ENCODE results near the gene FOXO1. TPM values are rescaled to one million over a fixed set of nuclear protein-coding genes. Genes with fewer than 3 reads are reported as not detected.

The FOXO1 gene
- total RNA-seq, 2 donors from 2014 or later: 32.0 to 48.9 TPM

DNA sequence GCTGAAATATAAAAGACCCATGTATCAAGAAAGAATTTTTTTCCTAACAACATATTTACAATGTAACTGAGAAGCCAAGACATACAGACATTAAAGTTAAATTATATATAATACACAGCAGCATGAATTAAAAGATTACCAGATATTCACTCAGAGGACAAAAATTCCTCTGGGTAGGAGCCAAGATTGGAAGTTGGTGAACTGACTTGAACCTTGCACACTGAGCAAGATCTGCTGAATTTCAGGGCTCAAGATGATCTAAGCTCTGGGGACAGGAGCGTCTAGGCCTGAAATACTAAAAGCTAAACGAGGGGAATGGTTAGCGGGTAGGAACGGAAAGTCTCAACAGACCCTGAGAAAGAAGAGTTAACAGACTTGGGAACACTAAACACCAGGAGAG lies 8.5 kb downstream of the FOXO1 start:
- Mint-ChIP-seq H3K9me3 (peaks cover 4% of the 10 kb centered on the region), H3K27ac (peak overlapping the region; percentile 91), H3K27me3 (no peaks in the 10 kb centered on the region), H3K4me3 (peak overlapping the region; percentile 96), H3K4me1 (peaks cover 57% of the 10 kb centered on the region), H3K36me3 (ENCODE audit: low read depth) (peaks cover 69% of the 10 kb centered on the region)
- no peak for ATAC-seq (replicated peaks)

DNA sequence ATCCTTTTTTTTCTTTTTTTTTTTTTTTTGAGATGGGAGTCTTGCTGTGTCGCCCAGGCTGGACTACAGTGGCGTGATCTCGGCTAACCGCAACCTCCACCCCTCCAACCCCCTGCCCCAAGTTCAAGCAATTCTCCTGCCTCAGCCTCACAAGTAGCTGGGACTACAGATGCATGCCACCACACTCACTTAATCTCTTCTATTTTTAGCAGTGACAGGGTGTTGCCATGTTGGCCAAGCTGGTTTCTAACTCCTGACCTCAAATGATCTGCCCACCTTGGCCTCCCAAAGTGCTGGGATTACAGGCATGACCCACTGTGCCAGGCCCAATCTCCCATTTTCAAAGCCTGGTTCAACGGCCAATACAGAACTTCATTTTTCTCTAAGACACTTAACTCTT lies 9.1 kb downstream of the FOXO1 start:
- peaks cover 65% of the 10 kb centered on the region for H3K36me3 Mint-ChIP-seq (ENCODE audit: low read depth)
- peaks cover 62% of the 10 kb centered on the region for H3K4me1 Mint-ChIP-seq
- peak overlapping the region; percentile 96 for H3K4me3 Mint-ChIP-seq
- H3K27me3 Mint-ChIP-seq: no peaks in the 10 kb centered on the region
- H3K27ac Mint-ChIP-seq: peak overlapping the region; percentile 91
- no peak for ATAC-seq (replicated peaks)
- H3K9me3 Mint-ChIP-seq: peaks cover 4% of the 10 kb centered on the region

DNA sequence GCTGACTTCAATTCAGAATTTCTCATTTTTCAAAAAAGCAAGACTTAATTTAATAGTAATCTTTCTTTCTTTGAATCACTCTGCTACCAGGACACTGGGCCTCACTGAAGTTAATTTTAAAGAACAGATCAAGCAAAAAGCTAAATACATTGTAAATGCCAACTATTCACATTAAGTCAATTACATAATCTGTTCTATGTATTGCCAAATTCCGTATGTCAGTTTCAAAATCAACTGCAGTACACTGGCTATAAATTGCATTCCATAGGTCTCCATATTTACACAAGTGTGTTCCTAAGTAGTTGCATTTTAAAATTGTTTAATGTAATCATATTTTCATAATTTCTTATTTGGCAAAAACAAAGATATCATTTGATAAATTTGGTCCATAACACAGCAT lies 10.1 kb downstream of the FOXO1 start:
- H3K27ac Mint-ChIP-seq: peak overlapping the region; percentile 63

DNA sequence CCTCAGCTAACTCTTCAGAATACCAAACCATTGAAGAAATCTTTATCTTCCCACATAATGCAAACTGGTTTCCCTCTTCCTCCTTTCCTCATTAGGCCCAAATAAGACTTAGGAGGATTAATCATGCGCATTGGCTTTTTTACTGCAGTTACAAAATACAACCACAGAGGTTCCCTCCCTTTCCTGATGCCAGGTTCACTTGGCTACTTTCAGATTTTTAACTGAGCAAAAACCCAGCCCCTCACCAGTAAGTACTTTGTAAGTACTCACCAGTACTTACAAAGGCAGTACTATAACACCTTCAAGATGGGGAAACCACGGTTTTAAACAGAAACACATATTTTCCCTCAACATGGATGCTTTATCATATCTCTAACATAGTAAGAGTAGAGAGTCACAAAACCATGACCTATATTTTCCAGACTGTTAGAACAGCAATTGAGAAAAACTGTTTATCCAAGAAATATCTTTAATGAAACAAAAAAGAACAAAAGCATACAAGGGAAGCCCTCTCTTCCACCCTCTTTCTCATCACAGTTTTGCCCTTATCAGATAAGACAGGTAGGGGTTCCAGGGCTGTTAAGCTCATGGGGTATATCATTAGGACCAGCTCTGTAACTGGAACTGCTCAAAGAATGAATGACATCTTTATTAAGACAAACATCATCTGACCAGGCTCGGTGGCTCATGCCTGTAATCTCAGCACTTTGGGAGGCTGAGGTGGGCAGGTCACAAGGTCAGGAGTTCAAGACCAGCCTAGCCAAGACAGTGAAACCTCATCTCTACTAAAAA lies 12.7 kb downstream of the FOXO1 start:
- peaks cover 66% of the 10 kb centered on the region for H3K4me1 Mint-ChIP-seq
- H3K27ac Mint-ChIP-seq: peak overlapping the region; percentile 96
- peak; percentile 83 for ATAC-seq (replicated peaks)
- H3K4me3 Mint-ChIP-seq: peak overlapping the region; percentile 88
- peaks cover 39% of the 10 kb centered on the region for H3K36me3 Mint-ChIP-seq (ENCODE audit: low read depth)
- no peaks in the 10 kb centered on the region for H3K27me3 Mint-ChIP-seq
- peaks cover 4% of the 10 kb centered on the region for H3K9me3 Mint-ChIP-seq

More for the DNA sequence above, 10.1 kb downstream of the FOXO1 start:
- Mint-ChIP-seq H3K9me3 (peaks cover 4% of the 10 kb centered on the region), H3K4me3 (peak overlapping the region; percentile 96), H3K27me3 (no peaks in the 10 kb centered on the region), H3K4me1 (peaks cover 63% of the 10 kb centered on the region), H3K36me3 (ENCODE audit: low read depth) (peaks cover 63% of the 10 kb centered on the region)
- no peak for ATAC-seq (replicated peaks)

DNA sequence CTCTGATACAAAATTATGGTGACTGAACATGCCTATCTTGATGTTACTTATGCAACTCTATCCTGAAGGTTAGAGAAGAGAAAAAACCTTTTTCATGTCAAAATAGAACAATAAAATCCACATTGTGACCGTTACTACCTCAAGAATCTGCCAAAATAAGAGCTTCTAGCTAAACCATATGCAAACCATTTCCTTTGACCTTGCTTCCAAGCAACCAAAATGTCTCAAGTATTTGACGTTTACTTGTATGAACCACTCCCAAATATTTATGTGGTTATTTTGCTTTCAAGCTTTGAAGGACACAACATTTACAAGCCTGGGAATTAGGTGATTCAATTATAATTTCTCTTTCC lies 13.9 kb downstream of the FOXO1 start:
- no peak for ATAC-seq (replicated peaks)
- peaks cover 28% of the 10 kb centered on the region for H3K36me3 Mint-ChIP-seq (ENCODE audit: low read depth)
- H3K4me1 Mint-ChIP-seq: peaks cover 66% of the 10 kb centered on the region
- H3K27me3 Mint-ChIP-seq: no peaks in the 10 kb centered on the region
- peak overlapping the region; percentile 96 for H3K27ac Mint-ChIP-seq
- peak overlapping the region; percentile 88 for H3K4me3 Mint-ChIP-seq
- H3K9me3 Mint-ChIP-seq: no peaks in the 10 kb centered on the region

DNA sequence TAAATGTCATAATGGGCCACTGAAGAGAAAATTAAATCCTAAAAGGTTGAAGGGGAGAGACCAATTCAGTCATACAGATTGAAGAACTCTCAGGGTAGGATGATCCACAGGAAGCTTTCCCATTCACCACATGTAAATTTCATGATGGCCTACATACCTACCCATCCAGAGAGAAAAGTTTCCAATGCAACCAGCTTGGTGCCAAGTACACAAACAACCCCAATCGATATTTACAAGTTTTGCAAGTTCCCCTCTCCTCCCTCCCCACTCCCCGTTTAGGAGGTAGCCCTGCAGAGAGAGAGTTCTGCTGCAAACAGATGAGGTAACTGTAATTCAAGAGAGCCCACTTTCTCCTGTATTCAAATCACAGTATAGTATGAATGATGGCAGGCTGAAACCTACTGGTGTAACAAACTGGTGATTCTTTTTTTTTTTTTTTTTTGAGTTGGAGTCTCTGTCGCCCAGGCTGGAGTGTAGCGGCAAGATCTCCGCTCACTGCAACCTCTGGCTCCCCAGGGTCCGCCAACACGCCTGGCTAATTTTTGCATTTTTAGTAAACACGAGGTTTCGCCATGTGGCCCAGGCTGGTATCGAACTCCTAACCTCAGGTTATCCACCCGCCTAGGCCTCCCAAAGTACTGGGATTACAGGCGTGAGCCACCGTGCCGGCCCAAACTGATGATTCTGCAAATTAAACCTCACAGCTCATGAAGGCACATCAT lies 14.4 kb downstream of the FOXO1 start:
- no peaks in the 10 kb centered on the region for H3K27me3 Mint-ChIP-seq
- peaks cover 68% of the 10 kb centered on the region for H3K4me1 Mint-ChIP-seq
- peaks cover 23% of the 10 kb centered on the region for H3K36me3 Mint-ChIP-seq (ENCODE audit: low read depth)
- H3K27ac Mint-ChIP-seq: peak overlapping the region; percentile 96
- no peaks in the 10 kb centered on the region for H3K9me3 Mint-ChIP-seq
- ATAC-seq (replicated peaks): no peak
- peak overlapping the region; percentile 88 for H3K4me3 Mint-ChIP-seq

DNA sequence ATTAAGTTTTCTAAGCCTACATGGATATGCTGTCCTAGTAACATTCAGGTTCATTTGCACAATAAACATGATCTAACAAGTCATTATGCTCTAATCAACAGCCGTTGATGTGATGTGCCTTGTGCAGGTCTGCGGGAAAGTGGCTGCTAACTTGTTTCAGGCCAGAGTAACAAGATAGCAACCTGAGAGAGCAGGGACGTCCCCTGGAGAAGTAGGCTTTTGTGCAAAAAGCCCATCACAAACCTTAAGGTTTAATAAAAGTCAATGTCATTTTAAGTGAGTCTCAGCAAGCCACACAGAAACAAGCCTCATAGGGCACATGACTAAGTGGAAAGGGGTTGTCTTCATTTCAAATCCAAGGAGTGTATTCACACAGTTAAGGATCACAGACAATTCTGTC lies 17.6 kb downstream of the FOXO1 start:
- ATAC-seq (replicated peaks): peak; percentile 3
- peak overlapping the region; percentile 96 for H3K27ac Mint-ChIP-seq

DNA sequence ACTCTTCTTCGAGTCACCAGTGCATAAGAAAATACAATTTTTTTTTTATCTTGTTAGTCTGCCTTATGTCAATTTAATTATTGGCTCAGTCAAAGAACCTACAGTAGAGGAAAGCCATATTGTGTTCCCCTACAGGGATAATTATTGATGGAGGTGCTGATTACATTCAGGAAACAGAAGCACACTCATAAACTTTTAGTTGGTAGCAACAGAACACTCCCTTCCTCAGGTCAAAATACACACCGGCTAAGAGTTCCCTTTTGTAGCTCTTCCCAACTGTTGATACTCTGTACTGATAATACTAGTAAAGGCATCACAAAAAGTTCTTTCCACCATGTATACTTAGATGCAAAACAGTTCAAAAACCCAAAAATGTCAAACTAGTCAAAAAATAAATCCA lies 18.4 kb downstream of the FOXO1 start:
- Mint-ChIP-seq H3K27ac (peak overlapping the region; percentile 69), H3K4me1 (peaks cover 79% of the 10 kb centered on the region), H3K27me3 (no peaks in the 10 kb centered on the region), H3K36me3 (ENCODE audit: low read depth) (peaks cover 40% of the 10 kb centered on the region), H3K4me3 (peak overlapping the region; percentile 88), H3K9me3 (no peaks in the 10 kb centered on the region)
- no peak for ATAC-seq (replicated peaks)

More for the DNA sequence above, 17.6 kb downstream of the FOXO1 start:
- no peaks in the 10 kb centered on the region for H3K9me3 Mint-ChIP-seq
- H3K4me3 Mint-ChIP-seq: peak overlapping the region; percentile 88
- H3K27me3 Mint-ChIP-seq: no peaks in the 10 kb centered on the region
- peaks cover 39% of the 10 kb centered on the region for H3K36me3 Mint-ChIP-seq (ENCODE audit: low read depth)
- peaks cover 79% of the 10 kb centered on the region for H3K4me1 Mint-ChIP-seq

DNA sequence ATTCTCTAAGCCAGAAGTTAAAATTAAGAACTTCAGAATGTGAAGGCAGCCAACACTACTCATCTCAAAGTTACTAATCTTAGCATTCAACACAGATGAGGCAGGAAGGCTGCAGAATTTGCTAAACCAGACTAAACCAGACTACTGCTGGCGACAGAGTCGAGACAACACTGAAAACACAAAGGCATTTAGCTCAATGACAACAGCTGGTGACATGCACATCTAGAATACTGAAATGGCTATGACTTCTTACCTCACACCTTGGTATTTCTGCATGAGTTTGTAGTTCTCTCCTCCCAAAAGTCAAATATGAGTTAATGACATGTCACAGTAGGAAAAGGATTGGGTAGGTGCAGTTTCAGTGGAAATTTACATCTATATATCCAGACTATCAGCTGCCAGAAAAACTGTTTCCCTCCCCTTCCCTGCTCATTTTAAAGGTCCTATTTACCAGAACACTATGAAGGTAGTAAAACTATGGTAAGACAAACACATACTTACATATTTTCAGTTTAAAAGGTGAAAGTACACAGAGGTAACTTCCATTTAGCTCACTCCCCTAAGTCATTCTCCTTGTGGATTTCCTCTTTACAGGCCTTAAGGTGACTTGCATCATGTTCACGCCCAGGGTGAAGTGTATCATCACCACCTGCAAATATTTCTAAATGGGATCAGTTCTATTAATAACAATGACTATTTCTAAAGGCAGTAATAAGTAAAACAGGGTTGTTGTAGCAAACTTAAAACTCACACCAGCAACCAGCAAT lies 21.4 kb downstream of the FOXO1 start:
- peak overlapping the region; percentile 62 for H3K4me3 Mint-ChIP-seq

DNA sequence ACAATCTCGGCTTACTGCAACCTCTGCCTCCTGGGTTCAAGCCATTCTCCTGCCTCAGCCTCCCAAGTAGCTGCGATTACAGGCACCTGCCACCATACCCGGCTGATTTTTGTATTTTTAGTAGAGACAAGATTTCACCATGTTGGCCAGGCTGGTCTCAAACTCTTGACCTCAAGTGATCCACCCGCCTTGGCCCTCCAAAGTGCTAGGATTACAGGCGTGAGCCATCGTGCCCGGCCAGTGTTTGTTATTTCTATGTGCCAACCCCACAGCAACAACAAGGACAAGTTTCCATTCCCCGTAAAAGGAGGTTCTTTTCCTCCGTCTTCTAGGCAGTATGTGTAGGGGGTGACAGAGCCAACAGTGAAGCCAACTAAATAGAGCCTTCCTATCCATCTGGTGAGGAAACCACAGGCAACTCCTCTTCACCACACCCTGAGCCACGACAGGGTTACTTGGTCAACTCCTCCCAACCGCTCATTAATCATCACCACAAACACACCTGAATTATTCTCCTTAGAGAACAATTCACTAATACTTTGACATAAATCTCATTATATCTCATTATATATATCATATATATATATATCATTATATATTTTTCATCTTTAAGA lies 25.5 kb downstream of the FOXO1 start:
- peak overlapping the region; percentile 85 for H3K27ac Mint-ChIP-seq
- H3K27me3 Mint-ChIP-seq: no peaks in the 10 kb centered on the region
- ATAC-seq (replicated peaks): peak; percentile 69
- peak overlapping the region; percentile 52 for H3K4me3 Mint-ChIP-seq
- H3K36me3 Mint-ChIP-seq (ENCODE audit: low read depth): peaks cover 72% of the 10 kb centered on the region
- peaks cover 77% of the 10 kb centered on the region for H3K4me1 Mint-ChIP-seq
- H3K9me3 Mint-ChIP-seq: no peaks in the 10 kb centered on the region

More for the DNA sequence above, 21.4 kb downstream of the FOXO1 start:
- ATAC-seq (replicated peaks): peak; percentile 83
- Mint-ChIP-seq H3K36me3 (ENCODE audit: low read depth) (peaks cover 48% of the 10 kb centered on the region), H3K9me3 (no peaks in the 10 kb centered on the region), H3K27me3 (no peaks in the 10 kb centered on the region), H3K4me1 (peaks cover 82% of the 10 kb centered on the region), H3K27ac (peak overlapping the region; percentile 78)

DNA sequence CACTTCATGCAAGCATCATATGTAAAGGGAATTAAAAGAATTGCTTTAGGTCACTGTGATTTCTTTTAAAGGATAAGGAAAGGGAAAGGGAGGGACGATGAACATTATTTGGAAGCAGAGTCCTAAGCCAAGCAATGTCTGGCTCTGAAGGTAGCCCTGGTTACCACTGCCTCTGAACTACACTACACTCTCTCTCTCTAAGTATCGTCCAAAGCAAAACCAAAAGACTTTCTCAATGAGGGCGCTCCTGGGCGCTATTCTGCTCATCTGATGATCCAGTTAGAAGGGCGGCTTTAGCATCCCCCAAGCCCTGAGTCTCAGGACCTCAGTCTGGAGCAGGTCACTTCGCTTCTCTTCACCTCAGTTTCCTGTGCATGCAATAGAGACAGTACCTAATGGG lies 26.2 kb downstream of the FOXO1 start:
- Mint-ChIP-seq H3K36me3 (ENCODE audit: low read depth) (peaks cover 69% of the 10 kb centered on the region), H3K27me3 (no peaks in the 10 kb centered on the region), H3K27ac (peak overlapping the region; percentile 85), H3K4me3 (peak overlapping the region; percentile 52), H3K4me1 (peaks cover 77% of the 10 kb centered on the region), H3K9me3 (no peaks in the 10 kb centered on the region)
- ATAC-seq (replicated peaks): no peak

DNA sequence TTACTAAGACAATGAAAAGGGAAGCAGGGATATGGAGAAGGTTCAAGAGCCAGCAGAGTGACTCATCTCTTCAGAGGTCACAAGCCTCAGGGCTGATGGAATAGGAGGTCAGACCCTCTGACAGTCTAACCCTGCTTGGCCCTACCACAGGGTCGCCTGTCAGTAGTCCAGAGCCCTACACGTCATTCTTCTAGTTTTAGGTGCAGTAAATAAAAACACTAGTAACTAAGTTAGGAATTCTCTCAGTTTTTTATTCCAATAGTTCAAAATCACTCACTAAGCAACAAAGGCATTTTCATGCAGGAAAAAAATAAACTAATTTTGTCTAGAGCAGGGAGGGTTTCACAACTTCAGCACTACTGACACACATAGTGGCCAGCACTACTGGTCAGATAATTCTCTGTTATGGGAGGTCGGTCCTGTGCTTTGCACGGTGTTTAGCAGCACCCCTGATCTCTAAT lies 27.2 kb downstream of the FOXO1 start:
- H3K4me1 Mint-ChIP-seq: peaks cover 73% of the 10 kb centered on the region
- H3K36me3 Mint-ChIP-seq (ENCODE audit: low read depth): peaks cover 64% of the 10 kb centered on the region
- no peaks in the 10 kb centered on the region for H3K9me3 Mint-ChIP-seq
- H3K27me3 Mint-ChIP-seq: no peaks in the 10 kb centered on the region
- ATAC-seq (replicated peaks): no peak
- H3K4me3 Mint-ChIP-seq: peak overlapping the region; percentile 52
- H3K27ac Mint-ChIP-seq: peak overlapping the region; percentile 85

DNA sequence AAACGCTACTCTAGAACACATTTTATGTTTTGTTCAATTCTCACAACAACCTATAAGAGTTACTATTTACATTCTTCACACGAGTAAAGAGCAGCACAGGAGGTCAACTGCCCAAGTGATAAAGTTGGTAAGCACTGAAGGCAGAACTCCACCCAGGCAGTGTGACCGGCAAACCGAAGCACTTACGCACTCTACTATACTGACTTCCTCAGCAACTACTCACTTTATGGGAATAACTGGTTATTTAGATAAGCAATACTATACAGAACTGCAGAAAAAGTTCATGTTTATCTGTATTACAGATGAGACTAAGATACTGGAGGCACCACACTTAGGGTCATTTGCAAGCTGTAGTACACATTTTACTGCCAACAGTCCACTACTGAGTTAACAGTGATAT lies 28.8 kb downstream of the FOXO1 start:
- no peak for ATAC-seq (replicated peaks)

More for the DNA sequence above, 28.8 kb downstream of the FOXO1 start:
- peak overlapping the region; percentile 15 for H3K4me3 Mint-ChIP-seq
- H3K9me3 Mint-ChIP-seq: no peaks in the 10 kb centered on the region
- H3K27ac Mint-ChIP-seq: peak overlapping the region; percentile 33
- no peaks in the 10 kb centered on the region for H3K27me3 Mint-ChIP-seq
- H3K36me3 Mint-ChIP-seq (ENCODE audit: low read depth): peaks cover 57% of the 10 kb centered on the region
- H3K4me1 Mint-ChIP-seq: peaks cover 71% of the 10 kb centered on the region

All from activated T-helper 17 cell treated with anti-CD3 and anti-CD28 coated beads, Interleukin-2, amount 50 U/mL, for 72 hours (primary cell).